Activated CD8-positive, alpha-beta memory T cell treated with anti-CD3 and anti-CD28 coated beads, Interleukin-2, amount 50 U/mL, for 4 hours (primary cell): ENCODE results near the gene AP1B1.

ENCODE experiments used
- DNase-seq: peaks from one replicate; pipeline ENCODE4 v3.0.0-alpha.2; 2020

AP1B1 gene

GRCh38 chr22:29330753-29331152 is 57.6 kb downstream of the AP1B1 start:
- DNase-seq, result no peak

GRCh38 chr22:29330291-29330690 is 58.1 kb downstream of the AP1B1 start:
- DNase-seq, result no peak

GRCh38 chr22:29329581-29329980 is 58.8 kb downstream of the AP1B1 start:
- DNase-seq, result no peak

- no peak for DNase-seq
Observed at GRCh38 chr22:29328566-29329500, 59.5 kb downstream of the AP1B1 start.

GRCh38 chr22:29328055-29328454 is 60.3 kb downstream of the AP1B1 start:
- DNase-seq, result no peak

- DNase-seq, result no peak
Observed at GRCh38 chr22:29327089-29327764, 61.1 kb downstream of the AP1B1 start.

- DNase-seq, result no peak
Observed at GRCh38 chr22:29326481-29326880, 61.9 kb downstream of the AP1B1 start.

GRCh38 chr22:29325785-29326315 is 62.5 kb downstream of the AP1B1 start:
- no peak for DNase-seq

GRCh38 chr22:29325356-29325755 is 63.0 kb downstream of the AP1B1 start:
- no peak for DNase-seq

- no peak for DNase-seq
Observed at GRCh38 chr22:29323641-29324040, 64.7 kb downstream of the AP1B1 start.

GRCh38 chr22:29320546-29320945 is 67.8 kb downstream of the AP1B1 start:
- DNase-seq, result no peak

GRCh38 chr22:29319072-29319471 is 69.3 kb downstream of the AP1B1 start:
- DNase-seq, result no peak

GRCh38 chr22:29317827-29318454 is 70.4 kb downstream of the AP1B1 start:
- no peak for DNase-seq

GRCh38 chr22:29316141-29316828 is 72.1 kb downstream of the AP1B1 start:
- no peak for DNase-seq

GRCh38 chr22:29315286-29316140 is 72.9 kb downstream of the AP1B1 start, which contains the start of gene RASL10A:
Gene RASL10A, minus strand, starts transcription at chr22:29315697. Its CDS starts 451 bp downstream, at chr22:29315246.
- DNase-seq, result no peak

GRCh38 chr22:29314537-29315285 is 73.7 kb downstream of the AP1B1 start:
- no peak for DNase-seq

- DNase-seq, result no peak
Observed at GRCh38 chr22:29313576-29314466, 74.5 kb downstream of the AP1B1 start.

GRCh38 chr22:29313126-29313575 is 75.2 kb downstream of the AP1B1 start:
- no peak for DNase-seq

GRCh38 chr22:29312218-29313125 is 75.9 kb downstream of the AP1B1 start:
- DNase-seq, result no peak
